SJCRH30 (cell line): ENCODE results near the gene SZT2. TPM values are rescaled to one million over a fixed set of nuclear protein-coding genes. Genes with fewer than 3 reads are reported as not detected.

Experiments
- total RNA-seq: library from RNA; depleted of rRNA; stranded (reverse); fragments of >200 nt; shearing (Covaris generic); gene quantifications from 2 replicates; pipeline ENCODE4 v1.2.3, GENCODE V29; 2014; rRNA removed

Gene SZT2
- total RNA-seq, 1 experiment from 2014 or later: 19.5 TPM

Other genes with a start within 250 kb of the SZT2 start
- gene EBNA1BP2, start 217.6 kb upstream of the SZT2 start, total RNA-seq: 95.8 and 97.2 TPM in 2 replicates
- gene CFAP57, start 217.6 kb upstream of the SZT2 start, total RNA-seq: 0.04 TPM in 1 of 2 replicates, not detected in the other
- not detected in 2 replicates for gene TMEM125, start 119.9 kb upstream of the SZT2 start, total RNA-seq
- not detected in 2 replicates for gene C1orf210, start 104.3 kb upstream of the SZT2 start, total RNA-seq
- 0.61 and 1.5 TPM in 2 replicates for gene TIE1, start 88.9 kb upstream of the SZT2 start, total RNA-seq
- gene MPL, start 52.1 kb upstream of the SZT2 start, total RNA-seq: not detected in 2 replicates
- gene CDC20, start 30.9 kb upstream of the SZT2 start, total RNA-seq: 181 and 185 TPM in 2 replicates
- gene ELOVL1, start 21.9 kb upstream of the SZT2 start, total RNA-seq: 43.5 and 46.3 TPM in 2 replicates
- gene MED8, start 99 bp upstream of the SZT2 start, total RNA-seq: 33.9 and 39.3 TPM in 2 replicates
- gene HYI, start 64.0 kb downstream of the SZT2 start, total RNA-seq: 0.23 TPM in 1 of 2 replicates, not detected in the other
- gene PTPRF, start 141.0 kb downstream of the SZT2 start, total RNA-seq: 32.6 and 34.1 TPM in 2 replicates